HT-29 (cell line): ENCODE results near the gene P2RY6. TPM values are rescaled to one million over a fixed set of nuclear protein-coding genes. Genes with fewer than 3 reads are reported as not detected.
"Not testable (repeated sequence)": the region's sequence is repeated elsewhere in the genome, so short reads cannot be mapped to it uniquely, and the experiment has no call there.

Experiments used
- DNase-seq: peaks from one replicate; pipeline ENCODE4 v3.0.0-alpha.2; 2015; ENCODE audit warnings: low spot score
- total RNA-seq: library from RNA; depleted of rRNA; stranded (reverse); fragments of >200 nt; shearing (Covaris generic); gene quantifications from 2 replicates; pipeline ENCODE4 v1.2.3, GENCODE V29; 2014

The P2RY6 gene
- total RNA-seq, 1 experiment from 2014 or later, result not detected

DNA sequence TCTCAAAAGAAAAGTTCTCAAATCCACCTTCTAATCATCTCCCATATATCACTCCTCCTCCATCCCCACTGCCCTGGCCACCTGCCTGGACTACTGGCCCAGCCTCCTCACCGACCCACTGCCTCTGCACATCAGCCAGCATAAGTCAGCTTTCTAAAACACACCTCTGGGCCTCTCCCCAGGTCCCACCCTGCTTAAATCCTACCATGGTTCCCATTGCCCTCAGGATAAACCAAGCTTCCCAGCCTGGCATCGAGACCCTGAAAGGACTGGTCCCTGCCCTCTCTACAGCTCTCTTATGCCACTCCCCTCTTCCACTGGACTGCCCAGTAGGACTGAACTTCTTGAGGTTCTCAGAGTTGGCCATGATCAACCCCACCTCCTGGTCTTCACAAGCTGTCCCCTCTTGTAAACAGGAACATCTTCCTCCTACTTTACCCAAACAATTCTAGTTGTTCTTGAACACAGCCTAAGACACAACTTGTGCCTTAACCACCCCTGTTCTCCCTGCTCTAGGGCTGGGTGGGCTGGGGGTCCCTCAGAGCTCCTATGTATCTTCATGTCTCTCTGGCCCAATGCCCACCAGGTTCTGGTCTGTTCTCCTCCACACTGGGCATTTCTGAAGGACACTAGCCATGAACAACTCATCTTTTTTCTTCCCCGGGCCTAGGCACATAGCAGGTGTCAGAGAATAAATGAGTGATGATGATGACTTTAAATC is 12.6 kb upstream of the P2RY6 start:
- no peak for DNase-seq

GRCh38 chr11:73260127-73260457 is 12.0 kb upstream of the P2RY6 start:
- DNase-seq, result no peak

DNA sequence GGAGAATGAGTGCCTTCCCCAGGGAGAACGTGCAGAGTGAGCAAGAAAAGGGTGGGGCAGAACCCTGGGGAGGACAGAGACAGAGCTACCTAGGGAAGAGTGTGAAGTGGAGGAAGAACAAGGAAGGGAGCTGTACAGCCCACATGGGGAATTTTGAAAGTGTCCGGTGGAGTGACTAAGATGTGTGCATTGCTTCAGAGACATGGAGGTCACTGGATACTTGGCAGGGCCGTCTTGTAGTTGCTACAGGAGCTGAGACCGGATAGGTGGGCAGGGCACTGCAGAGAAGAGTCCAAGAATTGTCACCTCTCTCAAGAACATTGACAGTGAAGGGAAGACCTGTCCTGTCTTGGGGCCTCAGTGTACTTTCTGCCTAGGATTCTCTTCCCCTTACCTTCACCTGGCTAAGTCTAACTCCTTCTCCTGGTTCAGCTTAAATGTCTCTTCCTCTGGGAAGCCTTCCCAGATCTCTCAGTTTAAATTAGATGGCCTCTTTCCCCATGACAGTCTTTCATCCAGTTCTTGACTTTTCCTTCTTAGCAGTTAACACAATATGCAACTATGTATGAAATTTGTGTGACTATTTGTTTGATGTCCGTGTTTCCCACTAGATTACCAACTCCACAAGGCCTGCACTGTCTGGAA is 9.2 kb upstream of the P2RY6 start:
- DNase-seq, result no peak

- DNase-seq, result no peak
Measured at GRCh38 chr11:73263640-73264039, 8.5 kb upstream of the P2RY6 start.

DNA sequence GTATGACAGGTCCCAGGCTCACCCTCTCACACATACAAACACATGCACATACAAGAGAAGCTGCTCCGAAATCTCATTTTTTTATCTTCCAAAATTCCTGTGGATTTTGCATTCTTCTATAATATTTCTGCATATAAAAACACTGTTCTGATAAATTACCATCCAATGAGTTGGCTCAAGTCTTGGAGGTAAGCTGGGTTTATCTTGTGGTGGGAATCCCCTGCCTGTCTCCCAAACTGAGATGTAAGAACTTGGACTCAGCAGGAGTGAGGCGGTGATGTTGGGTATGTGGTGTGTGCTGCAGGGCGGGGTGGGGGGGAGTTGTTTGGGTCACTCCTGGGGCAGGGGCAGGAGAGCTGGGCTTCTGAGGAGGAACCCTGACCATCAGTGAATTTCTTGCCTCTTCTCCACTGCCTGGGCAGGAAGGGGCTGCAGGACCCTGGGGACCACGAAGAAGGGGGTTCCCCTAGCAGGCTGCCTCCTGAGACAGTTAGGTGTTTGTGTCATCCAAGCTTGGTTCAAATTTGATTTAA is 6.8 kb upstream of the P2RY6 start:
- no peak for DNase-seq

GRCh38 chr11:73265853-73266645 is 6.1 kb upstream of the P2RY6 start:
- DNase-seq, result no peak

- DNase-seq, result no peak
Measured at GRCh38 chr11:73266646-73267020, 5.5 kb upstream of the P2RY6 start.

GRCh38 chr11:73267122-73267846 is 4.9 kb upstream of the P2RY6 start:
- DNase-seq, result no peak

GRCh38 chr11:73267906-73268540 is 4.1 kb upstream of the P2RY6 start:
- no peak for DNase-seq

GRCh38 chr11:73268671-73269271 is 3.4 kb upstream of the P2RY6 start:
- DNase-seq, result no peak

DNA sequence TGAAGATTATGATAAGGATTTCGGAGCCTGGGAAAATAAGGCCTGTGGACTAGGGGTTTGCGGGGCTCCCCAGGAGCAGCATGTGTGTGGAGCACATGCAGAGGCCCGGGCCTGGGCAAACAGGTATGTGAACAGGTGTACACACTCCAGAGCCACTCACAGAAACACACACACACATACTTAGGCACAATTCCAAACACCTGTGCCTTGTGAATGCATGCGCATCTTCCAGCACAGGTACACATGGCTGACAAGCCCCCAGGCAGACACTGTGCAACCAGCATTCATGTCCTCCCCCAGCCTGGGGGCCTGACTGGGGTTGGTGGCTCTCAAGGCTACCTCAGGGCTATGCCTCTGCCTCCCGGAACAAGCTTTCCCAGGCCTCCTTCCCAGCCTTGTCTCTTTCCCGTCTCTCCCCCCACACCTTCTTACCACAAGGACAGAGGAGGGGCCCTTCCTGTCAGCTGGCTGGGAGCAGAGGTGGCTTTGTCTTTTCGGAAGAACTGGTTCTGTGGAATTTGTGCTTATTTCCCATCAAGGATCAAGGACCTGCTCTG is 2.6 kb upstream of the P2RY6 start:
- no peak for DNase-seq

- DNase-seq, result no peak
Measured at GRCh38 chr11:73270016-73270854, 1.9 kb upstream of the P2RY6 start.

- no peak for DNase-seq
Measured at GRCh38 chr11:73270855-73271477, 1.2 kb upstream of the P2RY6 start.

DNA sequence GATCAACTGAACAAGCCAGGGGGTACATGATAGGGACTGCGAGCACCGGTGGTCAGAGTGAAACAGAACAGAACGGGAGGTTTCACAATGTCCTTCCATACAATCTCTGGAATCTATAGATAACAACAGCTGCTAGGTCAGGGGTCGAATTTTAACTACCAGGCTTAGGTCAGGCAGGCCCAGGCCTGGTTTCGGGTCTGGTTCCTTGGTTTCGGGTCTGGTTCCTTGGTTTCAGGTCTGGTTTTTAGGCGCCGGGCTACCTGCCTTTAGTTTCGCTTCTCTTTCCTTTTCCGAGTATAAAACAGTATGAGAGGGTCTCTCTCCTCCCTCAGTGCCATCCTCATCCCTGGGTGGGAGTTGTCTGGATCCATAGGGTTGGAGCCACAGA is 666 bp upstream of the P2RY6 start:
- DNase-seq, result not testable (repeated sequence)

DNA sequence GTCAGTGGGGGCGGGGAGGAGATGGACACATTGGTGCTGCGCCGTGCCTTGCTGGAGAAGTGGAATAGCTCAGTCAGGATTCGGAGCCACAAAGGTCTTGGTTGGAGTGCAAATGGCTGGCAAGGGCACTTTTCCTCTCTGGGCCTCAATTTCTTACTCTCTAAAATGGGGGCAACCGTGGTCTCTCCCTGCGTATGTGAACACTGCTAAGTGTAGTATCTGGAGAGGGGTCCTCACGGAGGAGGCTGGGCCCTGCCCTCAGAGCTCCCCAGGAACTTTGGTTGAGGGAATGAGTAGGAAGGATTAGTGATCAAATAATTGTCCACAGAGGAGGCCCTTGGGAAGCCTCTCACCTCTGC is 521 bp downstream of the P2RY6 start:
- DNase-seq, result no peak

GRCh38 chr11:73273222-73273895 is 1.2 kb downstream of the P2RY6 start:
- no peak for DNase-seq

DNA sequence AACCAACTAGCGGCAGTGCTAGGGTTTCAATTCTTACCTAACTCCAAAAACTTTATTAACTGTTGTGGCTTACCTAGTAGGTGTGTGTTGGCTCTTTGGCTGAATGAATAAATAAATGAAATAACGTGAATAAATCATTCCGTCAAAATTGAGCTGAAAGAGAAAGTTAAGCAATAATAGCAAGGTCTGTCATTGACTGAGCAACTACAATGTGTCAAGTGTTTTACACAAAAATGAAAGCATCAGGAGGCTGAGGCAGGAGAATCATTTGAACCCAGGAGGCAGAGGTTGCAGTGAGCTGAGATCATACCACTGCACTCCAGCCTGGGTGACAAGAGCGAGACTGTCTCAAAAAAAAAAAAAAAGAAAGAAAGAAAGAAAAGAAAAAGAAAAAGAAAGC is 2.1 kb downstream of the P2RY6 start:
- not testable (repeated sequence) for DNase-seq

- DNase-seq, result no peak
Measured at GRCh38 chr11:73274722-73275380, 2.7 kb downstream of the P2RY6 start.
